Right hindlimb (tissue), 1 donor: ENCODE data around the gene ARHGEF11.
"Not testable (repeated sequence)": the region's sequence is repeated elsewhere in the genome, so short reads cannot be mapped to it uniquely, and the experiment has no call there.

Experiments
- DNase-seq: peaks from one replicate; pipeline ENCODE4 v3.0.0-alpha.2; 2018

Gene ARHGEF11

GRCh38 chr1:157045250-157046218 lies at the start of gene ARHGEF11:
Gene ARHGEF11 (minus strand): TSS chr1:157045742. CDS start chr1:157044330, 1,412 bp downstream.
- peak; percentile 96 for DNase-seq

- no peak for DNase-seq
These were observed 49.5 kb upstream of the ARHGEF11 start for GRCh38 chr1:157095091-157095490.

GRCh38 chr1:157092831-157093230 lies 47.3 kb upstream of the ARHGEF11 start:
- peak; percentile 59 for DNase-seq

GRCh38 chr1:157091668-157092273 lies 46.2 kb upstream of the ARHGEF11 start:
- no peak for DNase-seq

GRCh38 chr1:157091186-157091585 lies 45.6 kb upstream of the ARHGEF11 start:
- no peak for DNase-seq

- DNase-seq, result no peak
These were observed 45.2 kb upstream of the ARHGEF11 start for GRCh38 chr1:157090771-157091170.

GRCh38 chr1:157090196-157090647 lies 44.7 kb upstream of the ARHGEF11 start:
- peak; percentile 89 for DNase-seq

- DNase-seq, result no peak
These were observed 44.2 kb upstream of the ARHGEF11 start for GRCh38 chr1:157089789-157090188.

GRCh38 chr1:157088607-157089006 lies 43.1 kb upstream of the ARHGEF11 start:
- DNase-seq, result no peak

GRCh38 chr1:157087030-157087429 lies 41.5 kb upstream of the ARHGEF11 start:
- DNase-seq, result no peak

GRCh38 chr1:157086299-157086698 lies 40.8 kb upstream of the ARHGEF11 start:
- DNase-seq, result no peak

GRCh38 chr1:157085421-157085820 lies 39.9 kb upstream of the ARHGEF11 start:
- DNase-seq, result no peak

GRCh38 chr1:157084720-157085119 lies 39.2 kb upstream of the ARHGEF11 start:
- no peak for DNase-seq

- DNase-seq, result no peak
These were observed 36.2 kb upstream of the ARHGEF11 start for GRCh38 chr1:157081707-157082106.

GRCh38 chr1:157080714-157081113 lies 35.2 kb upstream of the ARHGEF11 start:
- no peak for DNase-seq

GRCh38 chr1:157077394-157077793 lies 31.9 kb upstream of the ARHGEF11 start:
- no peak for DNase-seq

GRCh38 chr1:157073944-157074685 lies 28.6 kb upstream of the ARHGEF11 start:
- peak; percentile 82 for DNase-seq

- peak; percentile 78 for DNase-seq
These were observed 24.1 kb upstream of the ARHGEF11 start for GRCh38 chr1:157069601-157070000.

- not testable (repeated sequence) for DNase-seq
These were observed 13.7 kb upstream of the ARHGEF11 start for GRCh38 chr1:157059241-157059640.

- DNase-seq, result no peak
These were observed 10.7 kb upstream of the ARHGEF11 start for GRCh38 chr1:157056269-157056668.

- DNase-seq, result not testable (repeated sequence)
These were observed 10.2 kb upstream of the ARHGEF11 start for GRCh38 chr1:157055729-157056128.

- no peak for DNase-seq
These were observed 5.3 kb upstream of the ARHGEF11 start for GRCh38 chr1:157050836-157051235.

GRCh38 chr1:157047062-157047410 lies 1.5 kb upstream of the ARHGEF11 start:
- DNase-seq, result no peak
